ENCODE measurements around the gene ST6GAL1. TPM values are rescaled to one million over a fixed set of nuclear protein-coding genes. Genes with fewer than 3 reads are reported as not detected.
A peak's percentile ranks its signal among the peaks of the same experiment; 100 is the strongest.

ST6GAL1 gene
- total RNA-seq, 1 experiment from 2014 or later: 15.6 TPM

DNA sequence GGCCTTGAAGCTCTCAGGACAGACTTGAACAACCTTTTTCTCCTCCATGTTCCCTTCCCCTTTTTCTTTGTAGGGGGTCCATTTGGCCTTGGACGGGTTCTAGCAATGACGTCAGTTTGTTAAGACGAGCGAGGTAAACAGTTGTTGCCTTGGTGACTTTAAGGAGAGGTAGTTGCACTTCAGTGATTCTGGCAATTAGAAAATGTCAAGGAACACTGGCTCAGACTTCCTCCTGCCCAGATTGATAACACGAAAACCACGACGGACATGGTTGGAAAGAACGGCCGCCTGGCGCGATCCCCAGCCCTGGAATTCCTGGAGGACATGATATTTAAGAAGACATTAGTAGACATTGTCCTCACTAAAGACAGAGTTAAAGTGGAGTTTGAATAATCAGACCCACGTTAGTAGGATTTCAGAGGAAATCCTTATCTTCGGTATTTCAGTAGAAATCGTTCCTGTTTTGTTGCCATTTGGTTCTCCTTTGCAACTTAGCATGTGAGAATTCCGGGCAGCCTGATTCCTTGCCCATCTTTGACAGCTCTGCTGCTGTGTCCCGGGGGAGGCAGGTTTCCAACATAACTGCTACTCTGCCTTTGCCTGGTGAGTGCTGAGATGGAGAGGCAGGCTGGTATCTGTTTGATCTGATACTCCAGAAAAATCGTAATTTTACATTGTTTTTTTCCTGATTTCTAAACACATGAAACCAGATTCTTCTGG is 87.3 kb downstream of the ST6GAL1 start (continued):
- TF ChIP-seq, protein P1, sequence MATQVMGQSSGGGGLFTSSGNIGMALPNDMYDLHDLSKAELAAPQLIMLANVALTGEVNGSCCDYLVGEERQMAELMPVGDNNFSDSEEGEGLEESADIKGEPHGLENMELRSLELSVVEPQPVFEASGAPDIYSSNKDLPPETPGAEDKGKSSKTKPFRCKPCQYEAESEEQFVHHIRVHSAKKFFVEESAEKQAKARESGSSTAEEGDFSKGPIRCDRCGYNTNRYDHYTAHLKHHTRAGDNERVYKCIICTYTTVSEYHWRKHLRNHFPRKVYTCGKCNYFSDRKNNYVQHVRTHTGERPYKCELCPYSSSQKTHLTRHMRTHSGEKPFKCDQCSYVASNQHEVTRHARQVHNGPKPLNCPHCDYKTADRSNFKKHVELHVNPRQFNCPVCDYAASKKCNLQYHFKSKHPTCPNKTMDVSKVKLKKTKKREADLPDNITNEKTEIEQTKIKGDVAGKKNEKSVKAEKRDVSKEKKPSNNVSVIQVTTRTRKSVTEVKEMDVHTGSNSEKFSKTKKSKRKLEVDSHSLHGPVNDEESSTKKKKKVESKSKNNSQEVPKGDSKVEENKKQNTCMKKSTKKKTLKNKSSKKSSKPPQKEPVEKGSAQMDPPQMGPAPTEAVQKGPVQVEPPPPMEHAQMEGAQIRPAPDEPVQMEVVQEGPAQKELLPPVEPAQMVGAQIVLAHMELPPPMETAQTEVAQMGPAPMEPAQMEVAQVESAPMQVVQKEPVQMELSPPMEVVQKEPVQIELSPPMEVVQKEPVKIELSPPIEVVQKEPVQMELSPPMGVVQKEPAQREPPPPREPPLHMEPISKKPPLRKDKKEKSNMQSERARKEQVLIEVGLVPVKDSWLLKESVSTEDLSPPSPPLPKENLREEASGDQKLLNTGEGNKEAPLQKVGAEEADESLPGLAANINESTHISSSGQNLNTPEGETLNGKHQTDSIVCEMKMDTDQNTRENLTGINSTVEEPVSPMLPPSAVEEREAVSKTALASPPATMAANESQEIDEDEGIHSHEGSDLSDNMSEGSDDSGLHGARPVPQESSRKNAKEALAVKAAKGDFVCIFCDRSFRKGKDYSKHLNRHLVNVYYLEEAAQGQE (IDR thresholded peaks at IDR 0.05; ENCODE audit: low read depth): no peak

DNA sequence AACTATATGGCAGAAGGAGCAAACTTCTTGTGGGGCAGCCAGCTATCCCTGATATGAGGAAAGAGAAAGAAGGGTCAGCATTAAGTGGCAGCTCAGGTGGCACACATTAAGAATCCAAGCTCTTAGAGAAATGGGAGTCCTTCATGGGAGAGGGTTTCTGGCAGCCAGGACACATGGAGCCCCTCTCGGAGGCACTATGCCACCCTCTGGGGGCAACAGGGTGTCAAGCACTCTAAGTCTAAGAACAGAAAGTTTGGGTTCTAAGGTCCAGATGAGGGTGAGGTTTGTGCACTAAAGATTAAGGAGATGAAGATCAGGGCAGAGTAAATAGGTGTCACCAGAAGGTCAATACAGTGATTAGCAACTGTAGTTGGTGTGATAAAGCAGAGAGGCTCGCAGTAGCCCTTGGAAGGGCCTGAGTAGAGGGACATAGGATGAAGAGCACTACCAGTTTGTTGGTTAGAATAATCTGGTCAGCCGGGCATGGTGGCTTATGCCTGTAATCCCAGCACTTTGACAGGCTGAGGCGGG is 89.3 kb downstream of the ST6GAL1 start:
- no peaks in the 10 kb centered on the region for H4K20me1 ChIP-seq (ENCODE audit: insufficient read depth)
- ATAC-seq (no peak), DNase-seq (ENCODE audit: low read depth, low spot score) (no peak)
- H3K9me3 ChIP-seq (ENCODE audit: control insufficient read depth in 1 of 2, insufficient read depth in 1 of 2, low read depth in 1 of 2, low read length in 2 of 2): no peaks in the 10 kb centered on the region
- CTCF ChIA-PET: no interaction called here
- POLR2A ChIA-PET: no interaction called here
- no peak overlapping the region for H3K27ac ChIP-seq (ENCODE audit: low read depth, low read length)
- no peak overlapping the region for H2AFZ ChIP-seq (ENCODE audit: low read depth, low read length, poor library complexity, severe bottlenecking)
- peak; percentile 33; the same call in 1 of the 2 replicates for TF ChIP-seq RAD21 (IDR thresholded peaks at IDR 0.05; ENCODE audit: low read depth)
- no peak for TF ChIP-seq ELF1 (IDR thresholded peaks at IDR 0.05; ENCODE audit: borderline replicate concordance, low read depth)
- TF ChIP-seq, protein P2, sequence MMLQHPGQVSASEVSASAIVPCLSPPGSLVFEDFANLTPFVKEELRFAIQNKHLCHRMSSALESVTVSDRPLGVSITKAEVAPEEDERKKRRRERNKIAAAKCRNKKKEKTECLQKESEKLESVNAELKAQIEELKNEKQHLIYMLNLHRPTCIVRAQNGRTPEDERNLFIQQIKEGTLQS (IDR thresholded peaks at IDR 0.05): no peak
- TF ChIP-seq YY1 (IDR thresholded peaks at IDR 0.05; ENCODE audit: extremely low read depth, insufficient replicate concordance, low read depth, low read length): no peak
- no peak for TF ChIP-seq JUND (IDR thresholded peaks at IDR 0.05)
- no peak for TF ChIP-seq EGR1 (IDR thresholded peaks at IDR 0.05; ENCODE audit: low read depth)
- no peak for TF ChIP-seq EZH2phosphoT487 (IDR thresholded peaks at IDR 0.05; ENCODE audit: borderline replicate concordance)
- H3K4me2 ChIP-seq (ENCODE audit: low read length): no peak overlapping the region
- RAD21 ChIA-PET (ENCODE audit: low non-redundant PET in 1 of 2, low total read pairs in 2 of 2, uncharacterized antibody in 2 of 2, unreplicated experiment in 2 of 2): no interaction called here
- H3K9ac ChIP-seq (ENCODE audit: low read length): no peak overlapping the region
- intact Hi-C loops (cut with micrococcal nuclease): no loop called here
- no peaks in the 10 kb centered on the region for H3K36me3 ChIP-seq (ENCODE audit: control insufficient read depth in 1 of 2, insufficient read depth in 2 of 2, low read length in 2 of 2)
- no peak overlapping the region for H3K4me3 ChIP-seq (replicated peaks in 1 of 2; ENCODE audit: low read depth in 1 of 2, low read length in 2 of 2)
- no peaks in the 10 kb centered on the region for H3K4me1 ChIP-seq (ENCODE audit: control insufficient read depth in 1 of 2, insufficient read depth in 2 of 2, low read length in 2 of 2)
- H3K79me2 ChIP-seq (ENCODE audit: insufficient read depth, low read length): no peaks in the 10 kb centered on the region
- no TSS peak for BruUV-seq (replicated peaks)
- no peaks in the 10 kb centered on the region for H3K27me3 ChIP-seq (ENCODE audit: insufficient read depth, low read length)
- no peaks in the 10 kb centered on the region for H3K9me2 ChIP-seq (ENCODE audit: insufficient read depth)

All from HCT116 (cell line).